AG04450 (cell line): Measurements from ENCODE around the gene SLC4A9. TPM values are rescaled to one million over a fixed set of nuclear protein-coding genes. Genes with fewer than 3 reads are reported as not detected.
"Not testable (repeated sequence)": the region's sequence is repeated elsewhere in the genome, so short reads cannot be mapped to it uniquely, and the experiment has no call there.

ENCODE experiments used
- CTCF ChIA-PET: fragments of 300-600, 350-600 bp; formaldehyde crosslinking; extraction: SDS; loops from one replicate; lab custom pipeline; 2022; ENCODE audit warnings: antibody characterized with exemption, inconsistent platforms; lab: Charles Lee
- POLR2A ChIA-PET: fragments of 350-600 bp; formaldehyde crosslinking; extraction: SDS; loops from one replicate; lab custom pipeline; 2021; ENCODE audit warnings: antibody characterized with exemption, inconsistent platforms; lab: Yijun Ruan, JAX
- DNase-seq: peaks from one replicate; pipeline ENCODE4 v3.0.0-alpha.2; 2011; ENCODE audit warnings: low read depth, low spot score
- H3K27ac ChIP-seq: one replicate; pipeline ENCODE4 v1.5.1; 2012; ENCODE audit warnings: low read depth, low read length, control low read depth
- H3K27me3 ChIP-seq: one replicate; pipeline ENCODE4 v1.6.0; 2012; ENCODE audit warnings: low read length; ENCODE audit not compliant: control insufficient read depth, insufficient read depth
- H3K4me3 ChIP-seq: 2 replicates; pipeline ENCODE4 v1.5.1; 2011; ENCODE audit warnings: mild to moderate bottlenecking, low read depth, low read length, control low read depth
- H3K9me3 ChIP-seq: 2 replicates; pipeline ENCODE4 v1.5.1; 2012; ENCODE audit warnings: low read length; ENCODE audit not compliant: control insufficient read depth, insufficient read depth
- polyA plus RNA-seq: library from polyadenylated mRNA; depleted of rRNA; stranded (reverse); fragments of >200 nt; gene quantifications from 2 replicates; pipeline ENCODE4 v1.2.3, GENCODE V29; 2011; rRNA removed
- small RNA-seq: library from RNA; depleted of rRNA; stranded (forward); fragments of <200 nt; gene quantifications from one replicate; pipeline ENCODE3, GENCODE V24; 2012; ENCODE audit warnings: low read depth; ENCODE audit not compliant: insufficient read length
- TF ChIP-seq, protein P1 (sequence below): IDR thresholded peaks from 2 replicates; pipeline ENCODE4 v1.5.1; 2011; ENCODE audit warnings: low read depth, low read length, control low read depth, inconsistent platforms

Gene SLC4A9
- polyA plus RNA-seq, 1 experiment: not detected

DNA sequence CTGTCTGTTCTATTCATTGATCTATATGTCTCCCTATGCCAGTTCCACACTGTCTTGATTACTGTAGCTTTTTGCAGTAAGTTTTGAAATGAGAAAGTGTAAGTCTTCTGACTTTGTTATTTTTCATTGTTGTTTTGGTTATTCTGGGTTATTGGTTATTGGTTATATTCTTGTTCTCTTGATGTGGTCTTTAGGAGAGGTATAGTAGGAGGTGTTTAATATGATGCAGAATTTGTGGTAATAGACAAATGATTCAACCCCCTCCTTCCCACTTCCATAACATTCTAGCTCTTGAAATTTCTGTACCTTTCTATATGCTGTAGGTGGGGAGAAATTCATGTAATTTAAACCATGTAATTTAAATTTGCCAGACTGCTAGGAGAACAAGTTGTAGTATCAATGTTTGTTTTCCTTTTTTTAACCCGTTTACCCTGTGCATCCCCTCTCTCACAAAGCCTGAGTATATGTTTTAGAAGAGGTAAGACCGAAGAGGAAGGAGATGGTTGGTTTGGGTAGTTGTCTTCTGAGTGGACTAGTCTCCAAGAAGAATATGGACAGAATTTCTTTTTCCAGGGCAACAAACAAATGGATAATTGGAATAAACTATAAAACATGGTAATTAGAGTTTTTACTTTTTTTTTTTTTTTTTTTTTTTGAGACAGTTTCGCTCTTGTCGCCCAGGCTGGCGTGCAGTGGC is 60.8 kb downstream of the SLC4A9 start:
- Histone ChIP-seq H3K4me3 (no peak overlapping the region), H3K9me3 (no peaks in the 10 kb centered on the region), H3K27ac (no peak overlapping the region), H3K27me3 (no peaks in the 10 kb centered on the region)
- ChIA-PET POLR2A (no interaction called here), CTCF (no interaction called here)
- TF ChIP-seq, protein P1, sequence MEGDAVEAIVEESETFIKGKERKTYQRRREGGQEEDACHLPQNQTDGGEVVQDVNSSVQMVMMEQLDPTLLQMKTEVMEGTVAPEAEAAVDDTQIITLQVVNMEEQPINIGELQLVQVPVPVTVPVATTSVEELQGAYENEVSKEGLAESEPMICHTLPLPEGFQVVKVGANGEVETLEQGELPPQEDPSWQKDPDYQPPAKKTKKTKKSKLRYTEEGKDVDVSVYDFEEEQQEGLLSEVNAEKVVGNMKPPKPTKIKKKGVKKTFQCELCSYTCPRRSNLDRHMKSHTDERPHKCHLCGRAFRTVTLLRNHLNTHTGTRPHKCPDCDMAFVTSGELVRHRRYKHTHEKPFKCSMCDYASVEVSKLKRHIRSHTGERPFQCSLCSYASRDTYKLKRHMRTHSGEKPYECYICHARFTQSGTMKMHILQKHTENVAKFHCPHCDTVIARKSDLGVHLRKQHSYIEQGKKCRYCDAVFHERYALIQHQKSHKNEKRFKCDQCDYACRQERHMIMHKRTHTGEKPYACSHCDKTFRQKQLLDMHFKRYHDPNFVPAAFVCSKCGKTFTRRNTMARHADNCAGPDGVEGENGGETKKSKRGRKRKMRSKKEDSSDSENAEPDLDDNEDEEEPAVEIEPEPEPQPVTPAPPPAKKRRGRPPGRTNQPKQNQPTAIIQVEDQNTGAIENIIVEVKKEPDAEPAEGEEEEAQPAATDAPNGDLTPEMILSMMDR: no peak
- DNase-seq: no peak

DNA sequence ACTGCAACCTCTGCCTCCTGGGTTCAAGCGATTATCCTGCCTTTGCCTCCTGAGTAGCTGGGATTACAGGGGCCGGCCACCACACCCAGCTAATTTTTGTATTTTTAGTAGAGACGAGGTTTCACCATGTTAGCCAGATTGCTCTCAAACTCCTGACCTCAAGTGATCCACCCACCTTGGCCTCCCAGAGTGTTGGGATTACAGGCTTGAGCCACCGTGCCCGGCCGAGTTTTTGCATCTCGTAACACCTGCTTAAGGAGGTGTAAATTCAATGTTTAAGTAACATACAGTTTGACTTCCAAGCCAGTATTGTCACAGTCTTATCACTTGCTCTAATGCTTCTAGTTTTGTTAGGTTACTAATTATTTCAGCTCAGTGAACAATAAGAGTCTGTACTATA is 61.4 kb downstream of the SLC4A9 start:
- CTCF ChIA-PET, H3K9me3 ChIP-seq, DNase-seq, POLR2A ChIA-PET, H3K27me3 ChIP-seq, H3K27ac ChIP-seq, H3K4me3 ChIP-seq: not testable (repeated sequence)

DNA sequence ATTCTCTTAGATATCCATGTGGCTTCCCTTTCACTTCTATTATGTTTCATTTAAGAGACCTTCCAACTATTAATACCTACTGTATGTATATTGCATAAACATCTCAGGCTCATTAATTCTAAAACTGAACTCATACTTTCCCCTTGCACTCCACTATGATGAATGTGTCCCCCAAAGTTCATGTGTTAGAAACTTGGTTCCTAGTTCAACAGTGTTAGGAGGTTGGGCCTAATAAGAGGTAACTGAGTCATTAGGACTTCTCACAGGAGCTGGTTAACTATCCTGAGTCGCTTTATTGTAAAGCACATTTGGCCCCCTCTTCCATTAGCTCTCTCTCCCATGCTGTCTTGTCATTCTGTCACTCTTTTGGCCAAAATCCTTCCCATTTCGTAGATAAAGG is 63.6 kb downstream of the SLC4A9 start:
- no peak for DNase-seq
- POLR2A ChIA-PET: no interaction called here
- Histone ChIP-seq H3K4me3 (no peak overlapping the region), H3K27me3 (no peaks in the 10 kb centered on the region), H3K9me3 (no peaks in the 10 kb centered on the region), H3K27ac (no peak overlapping the region)
- CTCF ChIA-PET: interaction anchor here (1.8 kb wide), 1 partner anchor 51 kb away, joined by 6 read pairs; no protein-coding TSS in a partner anchor
- TF ChIP-seq, protein P1: no peak

DNA sequence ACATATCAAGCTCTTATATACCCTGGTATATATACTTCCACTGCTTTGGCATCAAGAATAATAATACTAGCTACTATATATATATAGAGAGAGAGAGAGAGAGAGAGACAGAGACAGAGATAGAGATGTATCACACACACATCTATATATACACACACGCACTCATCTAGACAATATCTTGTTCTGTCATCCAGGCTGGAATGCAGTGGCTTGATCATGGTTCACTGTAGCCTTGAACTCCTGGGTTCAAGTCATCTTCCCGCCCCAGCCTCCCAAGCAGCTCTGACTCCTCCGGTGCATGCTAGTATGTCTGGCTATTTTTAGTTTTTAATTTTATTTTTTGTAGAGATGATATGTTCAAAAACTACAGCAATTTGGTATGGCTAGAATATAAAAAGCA is 64.1 kb downstream of the SLC4A9 start:
- H3K4me3 ChIP-seq: no peak overlapping the region
- TF ChIP-seq, protein P1: no peak
- DNase-seq: no peak
- CTCF ChIA-PET: interaction anchor here (1.8 kb wide), 1 partner anchor 51 kb away, joined by 6 read pairs; no protein-coding TSS in a partner anchor
- no peaks in the 10 kb centered on the region for H3K27me3 ChIP-seq
- no peak overlapping the region for H3K27ac ChIP-seq
- POLR2A ChIA-PET: no interaction called here
- no peaks in the 10 kb centered on the region for H3K9me3 ChIP-seq

Small RNA genes within 50 kb of the gene (small RNA-seq; reads per million reads assigned to genes)
- gene RNU4-14P: not detected

Other genes starting within 250 kb of the SLC4A9 start
- 3.5 and 4.5 TPM in 2 replicates for gene PURA, start 246.1 kb upstream of the SLC4A9 start, polyA plus RNA-seq
- gene IGIP, start 234.3 kb upstream of the SLC4A9 start, polyA plus RNA-seq: 1.6 and 2.2 TPM in 2 replicates
- gene CYSTM1, start 185.0 kb upstream of the SLC4A9 start, polyA plus RNA-seq: 13.1 and 14.9 TPM in 2 replicates
- gene PFDN1, start 57.1 kb upstream of the SLC4A9 start, polyA plus RNA-seq: 112 TPM in 2 replicates
- 6.6 and 7.0 TPM in 2 replicates for gene HBEGF, start 13.6 kb upstream of the SLC4A9 start, polyA plus RNA-seq
- 54.3 and 56.6 TPM in 2 replicates for gene ANKHD1, start 41.6 kb downstream of the SLC4A9 start, polyA plus RNA-seq
- gene EIF4EBP3, start 187.5 kb downstream of the SLC4A9 start, polyA plus RNA-seq: 1.7 and 2.8 TPM in 2 replicates
- gene SRA1, start 197.3 kb downstream of the SLC4A9 start, polyA plus RNA-seq: 52.3 and 52.8 TPM in 2 replicates
- 13.6 and 14.9 TPM in 2 replicates for gene APBB3, start 204.4 kb downstream of the SLC4A9 start, polyA plus RNA-seq
- 63.4 and 86.2 TPM in 2 replicates for gene SLC35A4, start 204.6 kb downstream of the SLC4A9 start, polyA plus RNA-seq